SJCRH30 (cell line): ENCODE results near the gene XPNPEP1. TPM values are rescaled to one million over a fixed set of nuclear protein-coding genes. Genes with fewer than 3 reads are reported as not detected.
A peak's percentile ranks its signal among the peaks of the same experiment; 100 is the strongest.
"Not testable (repeated sequence)": the region's sequence is repeated elsewhere in the genome, so short reads cannot be mapped to it uniquely, and the experiment has no call there.

Experiments
- DNase-seq, 2 experiments: peaks; one replicate each; pipeline ENCODE4 v3.0.0-alpha.2; 2015 to 2020
- H3K27ac ChIP-seq: fragments of 250-450 bp; sonication (Bioruptor Pico); 2 replicates; pipeline ENCODE4 v1.5.1; 2020; ENCODE audit warnings: mild to moderate bottlenecking, moderate library complexity
- H3K27me3 ChIP-seq: fragments of 250-450 bp; sonication (Bioruptor Pico); 2 replicates; pipeline ENCODE4 v1.5.1; 2020; ENCODE audit warnings: mild to moderate bottlenecking, moderate library complexity
- H3K36me3 ChIP-seq: fragments of 250-450 bp; sonication (Bioruptor Pico); 2 replicates; pipeline ENCODE4 v1.5.1; 2020; ENCODE audit warnings: mild to moderate bottlenecking, moderate library complexity
- H3K4me1 ChIP-seq: fragments of 250-450 bp; sonication (Bioruptor Pico); 2 replicates; pipeline ENCODE4 v1.5.1; 2020; ENCODE audit warnings: mild to moderate bottlenecking, moderate library complexity
- H3K4me3 ChIP-seq: fragments of 250-450 bp; sonication (Bioruptor Pico); 2 replicates; pipeline ENCODE4 v1.5.1; 2020; ENCODE audit warnings: mild to moderate bottlenecking, moderate library complexity
- H3K9me3 ChIP-seq: fragments of 250-450 bp; sonication (Bioruptor Pico); replicated peaks from 2 replicates; pipeline ENCODE4 v1.5.1; 2020; ENCODE audit warnings: mild to moderate bottlenecking, moderate library complexity
- total RNA-seq: library from RNA; depleted of rRNA; stranded (reverse); fragments of >200 nt; shearing (Covaris generic); gene quantifications from 2 replicates; pipeline ENCODE4 v1.2.3, GENCODE V29; 2014

XPNPEP1 gene
- total RNA-seq, 1 experiment from 2014 or later, result 112 TPM

GRCh38 chr10:109922358-109922975 is 844 bp downstream of the XPNPEP1 start:
- no peaks in the 10 kb centered on the region; the same call in 1 of the 2 replicates for H3K36me3 ChIP-seq
- peaks cover 11% of the 10 kb centered on the region for H3K4me1 ChIP-seq
- DNase-seq, result peak in 1 of 2 experiments; percentile 20
- H3K27ac ChIP-seq, result peak overlapping the region; percentile 52
- H3K9me3 ChIP-seq, result no peaks in the 10 kb centered on the region
- H3K4me3 ChIP-seq, result peak overlapping the region; percentile 93
- H3K27me3 ChIP-seq, result no peaks in the 10 kb centered on the region

DNA sequence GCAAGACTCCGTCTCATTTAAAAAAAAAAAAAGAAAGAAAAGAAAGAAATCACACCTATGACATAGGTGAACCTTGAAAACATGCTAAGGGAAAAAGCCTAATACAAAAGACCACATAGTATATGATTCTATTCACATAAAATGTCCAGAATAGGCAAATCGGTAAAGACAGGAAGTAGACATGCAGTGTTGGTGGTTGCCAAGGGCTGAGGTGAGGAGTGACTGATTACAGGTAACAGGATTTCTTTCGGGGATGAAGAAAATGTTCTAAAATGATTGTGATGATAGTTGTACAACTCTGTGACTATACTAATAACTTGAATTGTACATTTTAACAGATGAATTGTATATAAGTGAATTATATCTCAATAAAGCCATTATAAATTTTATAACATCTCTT is 3.3 kb downstream of the XPNPEP1 start:
- Histone ChIP-seq H3K4me3 (no peak overlapping the region), H3K4me1 (peaks cover 11% of the 10 kb centered on the region), H3K9me3 (no peaks in the 10 kb centered on the region), H3K27ac (no peak overlapping the region), H3K36me3 (no peaks in the 10 kb centered on the region; the same call in 1 of the 2 replicates), H3K27me3 (no peaks in the 10 kb centered on the region)
- no peak for DNase-seq

DNA sequence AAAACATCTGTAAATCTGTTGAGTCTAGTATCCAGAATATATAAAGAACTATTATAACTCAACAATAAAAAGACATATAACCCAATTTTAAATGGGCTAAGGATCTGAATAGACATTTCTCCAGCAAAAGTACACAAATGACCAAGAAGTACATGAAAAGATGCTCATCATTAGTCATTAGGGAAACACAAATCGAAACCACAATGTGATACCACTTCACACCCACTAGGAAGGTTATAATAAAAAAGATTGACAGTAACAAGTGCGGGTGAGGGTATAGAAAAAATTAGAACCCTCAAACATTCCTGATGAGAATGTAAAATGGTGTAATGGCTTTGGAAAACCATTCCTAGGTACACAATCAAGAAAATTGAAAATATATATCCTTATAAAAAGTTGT is 4.1 kb downstream of the XPNPEP1 start:
- DNase-seq, result peak in 1 of 2 experiments; percentile 55

DNA sequence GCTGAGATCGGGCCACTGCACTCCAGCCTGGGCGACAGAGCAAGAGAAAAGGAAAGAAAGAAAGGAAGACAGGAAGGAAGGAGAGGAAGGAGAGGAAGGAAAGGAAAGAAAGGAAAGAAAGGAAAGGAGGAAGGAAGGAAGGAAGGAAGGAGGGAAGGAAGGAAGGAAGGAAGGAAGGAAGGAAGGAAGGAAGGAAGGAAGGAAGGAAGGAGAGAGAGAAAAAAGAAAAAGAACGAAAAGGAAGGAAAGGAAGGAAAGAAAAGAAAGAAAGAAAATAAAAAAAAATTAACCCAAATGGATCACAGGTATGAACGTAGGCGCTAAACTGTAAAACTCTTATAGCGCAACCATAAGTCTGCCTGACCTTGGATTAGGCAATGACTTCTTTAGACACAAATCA is 4.6 kb downstream of the XPNPEP1 start:
- H3K9me3 ChIP-seq, H3K27ac ChIP-seq, H3K4me3 ChIP-seq, H3K27me3 ChIP-seq, H3K36me3 ChIP-seq, DNase-seq, H3K4me1 ChIP-seq: not testable (repeated sequence)

More for the DNA sequence above, 4.1 kb downstream of the XPNPEP1 start:
- H3K4me1 ChIP-seq, result peaks cover 10% of the 10 kb centered on the region
- H3K36me3 ChIP-seq, result no peaks in the 10 kb centered on the region; the same call in 1 of the 2 replicates
- no peaks in the 10 kb centered on the region for H3K27me3 ChIP-seq
- no peak overlapping the region for H3K4me3 ChIP-seq
- no peak overlapping the region for H3K27ac ChIP-seq
- no peaks in the 10 kb centered on the region for H3K9me3 ChIP-seq

GRCh38 chr10:109915566-109915965 is 7.7 kb downstream of the XPNPEP1 start:
- Histone ChIP-seq H3K9me3 (no peaks in the 10 kb centered on the region), H3K4me1 (peaks cover 25% of the 10 kb centered on the region), H3K36me3 (peaks cover 10% of the 10 kb centered on the region; the same call in 1 of the 2 replicates), H3K27me3 (no peaks in the 10 kb centered on the region), H3K4me3 (no peak overlapping the region), H3K27ac (no peak overlapping the region)
- no peak for DNase-seq

DNA sequence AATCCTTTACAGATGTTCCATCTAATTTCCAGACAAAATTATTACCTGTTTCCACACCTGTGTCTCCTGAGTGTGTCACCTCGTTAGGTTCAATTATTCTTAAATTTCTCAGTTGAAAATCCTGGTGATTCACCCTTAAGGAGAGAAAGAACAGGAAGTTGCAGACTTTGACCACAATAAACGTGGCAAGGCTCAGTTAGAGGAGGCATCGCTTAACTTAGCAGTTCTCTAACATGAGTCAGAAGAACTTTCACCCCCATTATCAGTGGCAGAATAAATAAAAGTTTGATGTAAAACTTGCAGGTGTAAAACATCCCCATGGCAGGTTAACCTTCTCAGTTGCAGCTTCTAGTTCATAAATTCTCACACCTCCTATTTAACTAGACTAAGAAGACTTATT is 8.3 kb downstream of the XPNPEP1 start:
- no peak for DNase-seq
- Histone ChIP-seq H3K36me3 (peaks cover 12% of the 10 kb centered on the region; the same call in 1 of the 2 replicates), H3K27ac (no peak overlapping the region), H3K27me3 (no peaks in the 10 kb centered on the region), H3K9me3 (no peaks in the 10 kb centered on the region), H3K4me3 (no peak overlapping the region), H3K4me1 (peaks cover 25% of the 10 kb centered on the region)

GRCh38 chr10:109913306-109913892 is 9.9 kb downstream of the XPNPEP1 start:
- H3K27ac ChIP-seq, result no peak overlapping the region
- H3K36me3 ChIP-seq, result peaks cover 17% of the 10 kb centered on the region
- peaks cover 18% of the 10 kb centered on the region for H3K4me1 ChIP-seq
- H3K4me3 ChIP-seq, result no peak overlapping the region
- peak in 1 of 2 experiments; percentile 17 for DNase-seq
- no peaks in the 10 kb centered on the region for H3K9me3 ChIP-seq
- H3K27me3 ChIP-seq, result no peaks in the 10 kb centered on the region

- Histone ChIP-seq H3K4me3 (no peak overlapping the region), H3K4me1 (peaks cover 18% of the 10 kb centered on the region), H3K9me3 (no peaks in the 10 kb centered on the region), H3K27ac (peak overlapping the region; percentile 8; the same call in 1 of the 2 replicates), H3K36me3 (peaks cover 18% of the 10 kb centered on the region), H3K27me3 (no peaks in the 10 kb centered on the region)
- DNase-seq, result peak; percentile 44 to 67
Observed at GRCh38 chr10:109912335-109913281, 10.7 kb downstream of the XPNPEP1 start.

- no peak for DNase-seq
- no peaks in the 10 kb centered on the region for H3K27me3 ChIP-seq
- H3K9me3 ChIP-seq, result no peaks in the 10 kb centered on the region
- no peak overlapping the region for H3K4me3 ChIP-seq
- peaks cover 18% of the 10 kb centered on the region for H3K4me1 ChIP-seq
- peaks cover 23% of the 10 kb centered on the region for H3K36me3 ChIP-seq
- H3K27ac ChIP-seq, result peak overlapping the region; percentile 3; the same call in 1 of the 2 replicates
Observed at GRCh38 chr10:109911903-109912302, 11.4 kb downstream of the XPNPEP1 start.

DNA sequence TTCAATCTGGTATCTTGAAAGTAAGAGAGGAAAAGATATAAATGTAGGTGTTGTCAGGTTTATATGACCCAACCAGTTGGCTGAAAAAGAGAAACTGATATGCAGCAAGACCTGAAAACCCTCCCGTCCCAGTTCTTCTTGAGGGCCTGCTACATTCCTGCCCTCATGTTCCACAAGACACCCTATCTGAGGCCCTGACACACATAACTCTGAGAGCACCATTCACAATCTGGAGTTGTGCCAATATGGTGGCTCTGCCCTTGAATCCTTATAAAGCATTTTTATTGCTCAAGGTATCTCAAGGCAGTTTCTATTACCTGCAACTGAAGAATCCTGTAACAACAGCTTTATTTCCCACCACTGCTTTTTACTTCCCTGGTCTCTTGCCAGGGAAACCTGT is 17.0 kb downstream of the XPNPEP1 start:
- Histone ChIP-seq H3K4me3 (no peak overlapping the region), H3K4me1 (no peaks in the 10 kb centered on the region), H3K9me3 (no peaks in the 10 kb centered on the region), H3K36me3 (peaks cover 28% of the 10 kb centered on the region; the same call in 1 of the 2 replicates), H3K27me3 (no peaks in the 10 kb centered on the region), H3K27ac (no peak overlapping the region)
- DNase-seq, result no peak

GRCh38 chr10:109904397-109904796 is 18.9 kb downstream of the XPNPEP1 start:
- H3K9me3 ChIP-seq, result no peaks in the 10 kb centered on the region
- H3K4me1 ChIP-seq, result peaks cover 2% of the 10 kb centered on the region
- H3K27me3 ChIP-seq, result no peaks in the 10 kb centered on the region
- H3K4me3 ChIP-seq, result no peak overlapping the region
- no peak for DNase-seq
- H3K36me3 ChIP-seq, result peaks cover 20% of the 10 kb centered on the region; the same call in 1 of the 2 replicates
- H3K27ac ChIP-seq, result no peak overlapping the region

DNA sequence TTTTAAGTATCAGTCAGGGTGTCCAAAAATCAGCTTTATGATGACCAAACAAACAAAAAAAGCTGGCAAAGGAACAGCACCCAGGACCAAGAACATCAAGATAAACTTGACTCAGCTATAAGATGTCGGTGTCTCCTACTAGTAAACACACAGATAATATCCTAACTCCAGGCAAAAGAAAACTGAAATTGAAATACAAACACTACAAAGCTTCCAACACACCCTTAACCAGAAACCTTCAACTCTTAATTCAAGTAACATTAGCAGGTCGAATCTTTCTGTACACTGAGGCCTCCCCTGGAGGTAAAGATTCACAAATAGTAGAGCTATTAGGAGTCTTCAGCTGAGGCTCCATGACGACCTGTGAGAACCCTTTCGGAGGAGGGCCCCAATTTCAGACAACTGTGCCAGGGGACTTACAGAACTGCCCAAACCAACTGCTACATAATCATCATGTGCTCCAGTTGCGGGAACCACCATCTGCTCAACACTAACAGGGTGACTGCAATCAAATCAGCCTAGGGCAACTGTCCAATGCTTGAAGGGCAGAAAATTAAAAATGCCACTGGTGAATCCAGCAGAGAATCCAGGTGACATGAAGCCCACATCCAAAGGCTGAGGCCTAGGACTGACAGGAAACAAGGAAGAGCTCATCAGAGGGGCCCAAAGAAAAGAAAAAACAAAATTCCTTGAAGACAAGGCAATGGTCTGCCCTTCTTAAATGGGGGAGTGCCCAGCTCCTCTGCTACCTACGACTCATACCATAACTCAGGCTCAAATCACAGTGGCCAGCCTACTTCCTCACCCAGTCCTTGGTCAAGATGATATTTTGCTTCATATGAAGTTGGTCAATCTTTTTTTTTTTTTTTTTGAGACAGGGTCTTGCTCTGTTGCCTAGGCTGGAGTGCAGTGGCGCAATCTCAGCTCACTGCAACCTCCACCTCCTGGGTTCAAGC is 20.0 kb downstream of the XPNPEP1 start:
- no peak overlapping the region for H3K27ac ChIP-seq
- H3K9me3 ChIP-seq, result no peaks in the 10 kb centered on the region
- DNase-seq, result peak; percentile 22 to 43
- H3K4me3 ChIP-seq, result no peak overlapping the region
- H3K36me3 ChIP-seq, result 0 out of 2 replicates have a peak, but pooled peaks cover 16% of the 10 kb centered on the region
- no peaks in the 10 kb centered on the region for H3K27me3 ChIP-seq
- H3K4me1 ChIP-seq, result peaks cover 13% of the 10 kb centered on the region

DNA sequence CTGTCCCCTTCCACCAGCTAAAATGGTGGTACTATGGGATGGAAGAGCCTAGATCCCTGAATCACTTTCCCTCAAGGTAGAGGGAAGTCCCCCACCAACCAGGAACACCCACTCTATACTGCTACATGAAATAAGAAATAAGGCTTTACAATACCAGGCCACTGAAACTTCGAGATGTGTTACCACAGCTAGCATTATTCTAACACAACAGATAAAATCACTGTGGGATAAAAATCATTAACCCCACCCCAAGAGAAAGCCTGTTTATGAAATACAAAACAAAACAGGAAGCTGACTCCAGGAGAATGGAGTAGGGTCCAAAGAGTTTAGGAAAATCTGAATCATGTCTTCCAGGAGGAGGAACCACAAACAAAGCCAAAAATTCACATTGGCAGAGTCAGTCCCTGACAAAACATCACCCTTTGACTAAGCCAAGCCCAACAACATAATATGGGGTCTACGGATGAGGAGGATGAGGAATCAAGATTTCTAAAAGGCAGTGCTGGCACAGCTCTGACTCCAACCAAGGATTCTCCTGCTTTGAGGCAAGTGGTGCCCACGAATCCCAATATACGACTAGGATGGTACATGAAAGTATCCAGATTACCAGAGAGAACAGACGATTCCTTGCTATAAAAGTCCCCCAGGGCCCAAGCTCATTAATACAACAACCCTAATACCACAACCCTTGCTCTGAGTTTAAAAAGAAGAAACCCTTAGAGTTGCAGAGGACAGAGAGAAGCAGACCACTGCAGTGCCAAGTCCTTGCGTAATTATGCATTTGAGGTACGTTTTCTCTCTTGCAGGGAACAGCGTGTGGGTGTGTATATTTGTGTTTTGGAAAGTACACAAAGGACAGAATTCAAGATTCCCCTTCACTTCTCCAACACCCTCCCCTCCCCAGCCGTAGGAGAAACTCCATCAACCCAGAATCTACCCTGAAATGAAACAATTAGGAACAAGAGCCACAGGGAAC is 23.7 kb downstream of the XPNPEP1 start:
- Histone ChIP-seq H3K27ac (peak overlapping the region; percentile 70), H3K4me1 (peaks cover 18% of the 10 kb centered on the region), H3K36me3 (peaks cover 2% of the 10 kb centered on the region; the same call in 1 of the 2 replicates), H3K27me3 (no peaks in the 10 kb centered on the region), H3K9me3 (no peaks in the 10 kb centered on the region), H3K4me3 (no peak overlapping the region)
- no peak for DNase-seq
